HEK293 (cell line): ENCODE results near the gene ZNF672.

ENCODE experiments used
- CTCF ChIP-seq: fragments of 450-650 bp; formaldehyde crosslinking; IDR thresholded peaks from 2 replicates; pipeline ENCODE4 v1.5.1; 2016; ENCODE audit warnings: missing biosample characterization, missing genetic modification characterization
- GLI2 ChIP-seq: fragments of 450-650 bp; formaldehyde crosslinking; IDR thresholded peaks from 2 replicates; pipeline ENCODE4; 2017; ENCODE audit warnings: missing biosample characterization, missing genetic modification characterization, low read depth, borderline replicate concordance
- KLF9 ChIP-seq: fragments of 450-650 bp; formaldehyde crosslinking; IDR thresholded peaks from 2 replicates; pipeline ENCODE4 v1.5.1; 2016; ENCODE audit warnings: missing biosample characterization, missing genetic modification characterization, low read depth
- OVOL3 ChIP-seq: fragments of 450-650 bp; formaldehyde crosslinking; IDR thresholded peaks from 2 replicates; pipeline ENCODE4 v1.5.1; 2016; ENCODE audit warnings: missing biosample characterization, missing genetic modification characterization
- SETDB1 ChIP-seq: IDR thresholded peaks from one replicate; pipeline ENCODE4 v1.6.1; 2017; ENCODE audit warnings: mild to moderate bottlenecking, low read length, moderate library complexity, mixed read lengths; ENCODE audit not compliant: insufficient read length
- ZBTB21 ChIP-seq: fragments of 450-650 bp; formaldehyde crosslinking; IDR thresholded peaks from 2 replicates; pipeline ENCODE4 v1.5.1; 2017; ENCODE audit warnings: missing biosample characterization, missing genetic modification characterization
- ZBTB49 ChIP-seq: fragments of 450-650 bp; formaldehyde crosslinking; IDR thresholded peaks from 2 replicates; pipeline ENCODE4 v1.5.1; 2016; ENCODE audit warnings: missing biosample characterization, missing genetic modification characterization, low read depth
- ZNF274 ChIP-seq, 2 experiments: fragments of 200-500 bp in 1 of 2; fragments of 450-650 bp in 1 of 2; sonication (Bioruptor generic) in 1 of 2; formaldehyde crosslinking in 1 of 2; IDR thresholded peaks; 2 replicates each; pipeline versions ENCODE4 v1.5.1 to v1.6.1; 2014 to 2016; ENCODE audit warnings: borderline replicate concordance in 1 of 2, inconsistent platforms in 1 of 2, low read length in 1 of 2, missing biosample characterization in 1 of 2, missing genetic modification characterization in 1 of 2
- ZNF292 ChIP-seq: fragments of 450-650 bp; formaldehyde crosslinking; IDR thresholded peaks from 2 replicates; pipeline ENCODE4 v1.5.1; 2016; ENCODE audit warnings: low read depth, missing biosample characterization, missing genetic modification characterization, borderline replicate concordance
- ZNF501 ChIP-seq: fragments of 450-650 bp; formaldehyde crosslinking; IDR thresholded peaks from 2 replicates; pipeline ENCODE4 v1.5.1; 2016; ENCODE audit warnings: missing biosample characterization, missing genetic modification characterization
- ZNF777 ChIP-seq: fragments of 450-650 bp; formaldehyde crosslinking; IDR thresholded peaks from 2 replicates; pipeline ENCODE4 v1.5.1; 2017; ENCODE audit warnings: missing biosample characterization, missing genetic modification characterization, borderline replicate concordance

GRCh38 chr1:248793592-248793991 is 44.4 kb upstream of the ZNF672 start:
- no peak for TF ChIP-seq ZBTB49
- no peak for TF ChIP-seq OVOL3 (tag by site-specific recombination)
- TF ChIP-seq ZNF777 (tag by site-specific recombination), result no peak
- no peak for TF ChIP-seq KLF9 (tag by site-specific recombination)
- TF ChIP-seq SETDB1, result no peak
- TF ChIP-seq CTCF (tag by site-specific recombination), result no peak
- no peak for TF ChIP-seq ZNF501 (tag by site-specific recombination)
- TF ChIP-seq ZBTB21 (tag by site-specific recombination), result no peak
- TF ChIP-seq GLI2, result no peak
- TF ChIP-seq ZNF292, result no peak
- TF ChIP-seq ZNF274 (IDR thresholded peaks at IDR 0.05; ENCODE audit: low read length), result no peak
- no peak for TF ChIP-seq ZNF274 (tag by site-specific recombination; IDR thresholded peaks at IDR 0.05; ENCODE audit: borderline replicate concordance)
